Measurements from ENCODE around the gene PIP5K1B.

DNA sequence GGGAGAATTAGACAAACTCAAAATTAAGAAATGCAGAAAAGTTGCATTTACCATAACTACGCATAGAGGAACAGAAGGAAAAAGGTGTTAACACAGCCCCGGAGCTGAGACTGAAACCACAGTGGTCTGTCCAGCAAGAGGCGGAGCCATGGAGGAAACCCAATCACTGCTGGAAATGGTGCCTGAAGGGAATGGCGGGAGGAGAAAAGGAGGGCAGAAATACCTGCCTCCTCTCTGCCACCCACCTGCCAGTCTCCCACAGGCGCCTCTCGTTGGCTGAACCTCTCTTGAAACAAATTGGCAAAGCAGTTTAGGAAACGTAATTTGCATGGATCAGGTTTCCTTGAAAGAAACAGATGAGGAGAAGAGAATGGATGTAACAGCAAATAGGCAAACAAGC, 318.6 kb downstream of the PIP5K1B start:
- TF ChIP-seq FOXP2 (optimal IDR thresholded peaks at IDR 0.05; ENCODE audit: control extremely low read depth, extremely low read length, insufficient read depth) (no peak), POLR2AphosphoS5 (IDR thresholded peaks at IDR 0.05; ENCODE audit: borderline replicate concordance, low read depth, low read length) (no peak)
